ENCODE measurements around the gene PGAM1. TPM values are rescaled to one million over a fixed set of nuclear protein-coding genes. Genes with fewer than 3 reads are reported as not detected.

The PGAM1 gene
- total and polyA plus RNA-seq, 2 of the 13 experiments (the other 11 are each of a cell fraction or from before 2014, with no cell fraction given): 354 to 483 TPM

- no peak for TF ChIP-seq USF2 (IDR thresholded peaks at IDR 0.05; ENCODE audit: low read depth, low read length)
- no peak for TF ChIP-seq USF2 (CRISPR knock-in tag; IDR thresholded peaks at IDR 0.05; ENCODE audit: borderline replicate concordance)
- peak; percentile 77; the same call in 1 of the 2 replicates for TF ChIP-seq RXRB (CRISPR knock-in tag; IDR thresholded peaks at IDR 0.05; ENCODE audit: borderline replicate concordance)
- TF ChIP-seq FOXP4 (CRISPR knock-in tag; IDR thresholded peaks at IDR 0.05): peak; percentile 59
- TF ChIP-seq TARDBP (CRISPR knock-in tag; IDR thresholded peaks at IDR 0.05): peak; percentile 30; the same call in 1 of the 2 replicates
- TF ChIP-seq TFDP1 (CRISPR knock-in tag; IDR thresholded peaks at IDR 0.05; ENCODE audit: borderline replicate concordance): no peak
- no peak for TF ChIP-seq EED (CRISPR knock-in tag; IDR thresholded peaks at IDR 0.05)
- no peak for TF ChIP-seq SP140L (CRISPR knock-in tag; IDR thresholded peaks at IDR 0.05; ENCODE audit: borderline replicate concordance)
- no peak for TF ChIP-seq NFKBIZ (CRISPR knock-in tag; IDR thresholded peaks at IDR 0.05)
- TF ChIP-seq SYNCRIP (IDR thresholded peaks at IDR 0.05; ENCODE audit: insufficient read depth, low read depth, low read length): no peak
- TF ChIP-seq MYNN (CRISPR knock-in tag; IDR thresholded peaks at IDR 0.05; ENCODE audit: low read depth): no peak
- peak; percentile 74 for TF ChIP-seq PAXIP1 (CRISPR knock-in tag; conservative IDR thresholded peaks at IDR 0.05)
- TF ChIP-seq KDM2A (CRISPR knock-in tag; IDR thresholded peaks at IDR 0.05; ENCODE audit: borderline replicate concordance, low read depth): no peak
- TF ChIP-seq ATRX (CRISPR knock-in tag; IDR thresholded peaks at IDR 0.05; ENCODE audit: borderline replicate concordance): no peak
- peak; percentile 78 for TF ChIP-seq ZNF687 (CRISPR knock-in tag; IDR thresholded peaks at IDR 0.05)
- no peak for TF ChIP-seq ZNF724P (CRISPR knock-in tag; IDR thresholded peaks at IDR 0.05; ENCODE audit: borderline replicate concordance)
Measured at GRCh38 chr10:97408496-97408992, 17.4 kb upstream of the PGAM1 start (continued).

Data from HepG2 (cell line).